Measurements from ENCODE around the gene CNBD2.

GRCh38 chr20:35953387-35954199, 14.8 kb upstream of the CNBD2 start:
- TF ChIP-seq CTCF (IDR thresholded peaks at IDR 0.05) (no peak), POLR2A (IDR thresholded peaks at IDR 0.05) (no peak)
